ENCODE results near the gene NIT1. TPM values are rescaled to one million over a fixed set of nuclear protein-coding genes. Genes with fewer than 3 reads are reported as not detected.
A peak's percentile ranks its signal among the peaks of the same experiment; 100 is the strongest.

NIT1 gene
- total RNA-seq, 1 experiment from 2014 or later, result 47.2 TPM

GRCh38 chr1:161164901-161165610 is 47.2 kb downstream of the NIT1 start:
- Mint-ChIP-seq H3K4me3 (peak overlapping the region; percentile 79), H3K4me1 (peaks cover 13% of the 10 kb centered on the region), H3K36me3 (peaks cover 21% of the 10 kb centered on the region), H3K27me3 (ENCODE audit: low read depth) (no peaks in the 10 kb centered on the region), H3K9me3 (no peaks in the 10 kb centered on the region), H3K27ac (no peak overlapping the region)
- CTCF ChIA-PET, result interaction anchor here (0.6 to 2.8 kb wide), 22 partner anchors 7 to 275 kb away, joined by 3 to 41 read pairs (median 5); partner anchors contain the start of genes ADAMTS4, B4GALT3, DEDD and F11R
- TF ChIP-seq, protein P1, sequence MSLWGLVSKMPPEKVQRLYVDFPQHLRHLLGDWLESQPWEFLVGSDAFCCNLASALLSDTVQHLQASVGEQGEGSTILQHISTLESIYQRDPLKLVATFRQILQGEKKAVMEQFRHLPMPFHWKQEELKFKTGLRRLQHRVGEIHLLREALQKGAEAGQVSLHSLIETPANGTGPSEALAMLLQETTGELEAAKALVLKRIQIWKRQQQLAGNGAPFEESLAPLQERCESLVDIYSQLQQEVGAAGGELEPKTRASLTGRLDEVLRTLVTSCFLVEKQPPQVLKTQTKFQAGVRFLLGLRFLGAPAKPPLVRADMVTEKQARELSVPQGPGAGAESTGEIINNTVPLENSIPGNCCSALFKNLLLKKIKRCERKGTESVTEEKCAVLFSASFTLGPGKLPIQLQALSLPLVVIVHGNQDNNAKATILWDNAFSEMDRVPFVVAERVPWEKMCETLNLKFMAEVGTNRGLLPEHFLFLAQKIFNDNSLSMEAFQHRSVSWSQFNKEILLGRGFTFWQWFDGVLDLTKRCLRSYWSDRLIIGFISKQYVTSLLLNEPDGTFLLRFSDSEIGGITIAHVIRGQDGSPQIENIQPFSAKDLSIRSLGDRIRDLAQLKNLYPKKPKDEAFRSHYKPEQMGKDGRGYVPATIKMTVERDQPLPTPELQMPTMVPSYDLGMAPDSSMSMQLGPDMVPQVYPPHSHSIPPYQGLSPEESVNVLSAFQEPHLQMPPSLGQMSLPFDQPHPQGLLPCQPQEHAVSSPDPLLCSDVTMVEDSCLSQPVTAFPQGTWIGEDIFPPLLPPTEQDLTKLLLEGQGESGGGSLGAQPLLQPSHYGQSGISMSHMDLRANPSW (CRISPR knock-in tag; conservative IDR thresholded peaks at IDR 0.05; ENCODE audit: low read depth), result no peak
- TF ChIP-seq SP1 (CRISPR knock-in tag; conservative IDR thresholded peaks at IDR 0.05) (no peak), NFATC4 (CRISPR knock-in tag; IDR thresholded peaks at IDR 0.05) (no peak), ZNF121 (CRISPR knock-in tag; IDR thresholded peaks at IDR 0.05) (no peak), SMAD4 (CRISPR knock-in tag; IDR thresholded peaks at IDR 0.05) (no peak), FOXJ3 (CRISPR knock-in tag; IDR thresholded peaks at IDR 0.05; ENCODE audit: borderline replicate concordance) (no peak)
- TF ChIP-seq, protein P2, sequence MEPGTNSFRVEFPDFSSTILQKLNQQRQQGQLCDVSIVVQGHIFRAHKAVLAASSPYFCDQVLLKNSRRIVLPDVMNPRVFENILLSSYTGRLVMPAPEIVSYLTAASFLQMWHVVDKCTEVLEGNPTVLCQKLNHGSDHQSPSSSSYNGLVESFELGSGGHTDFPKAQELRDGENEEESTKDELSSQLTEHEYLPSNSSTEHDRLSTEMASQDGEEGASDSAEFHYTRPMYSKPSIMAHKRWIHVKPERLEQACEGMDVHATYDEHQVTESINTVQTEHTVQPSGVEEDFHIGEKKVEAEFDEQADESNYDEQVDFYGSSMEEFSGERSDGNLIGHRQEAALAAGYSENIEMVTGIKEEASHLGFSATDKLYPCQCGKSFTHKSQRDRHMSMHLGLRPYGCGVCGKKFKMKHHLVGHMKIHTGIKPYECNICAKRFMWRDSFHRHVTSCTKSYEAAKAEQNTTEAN (CRISPR knock-in tag; IDR thresholded peaks at IDR 0.05), result no peak
- ATAC-seq, result no peak
- no peak for DNase-seq (ENCODE audit: low spot score)
- POLR2A ChIA-PET, result interaction anchor here (1.7 to 2.5 kb wide), 2 partner anchors 12 to 32 kb away, joined by 8 to 13 read pairs; partner anchors contain the start of genes DEDD and UFC1

GRCh38 chr1:161165742-161166668 is 48.1 kb downstream of the NIT1 start, which contains the start of gene PPOX:
PPOX (plus strand) TSS chr1:161166426; CDS start chr1:161166848, 422 bp downstream.
- peak within 1 kb of the TSS; percentile 13 for H3K27ac Mint-ChIP-seq
- DNase-seq (ENCODE audit: low spot score) (peak; percentile 94), ATAC-seq (peak; percentile 95)
- H3K9me3 Mint-ChIP-seq, result no peaks in the 10 kb centered on the region
- POLR2A ChIA-PET, result interaction anchor here (0.6 to 2.5 kb wide), 7 partner anchors 11 to 60 kb away, joined by 3 to 13 read pairs (median 4); partner anchors contain the start of genes ADAMTS4, B4GALT3, DEDD and TOMM40L
- peaks cover 8% of the 10 kb centered on the region for H3K4me1 Mint-ChIP-seq
- no peaks in the 10 kb centered on the region for H3K27me3 Mint-ChIP-seq (ENCODE audit: low read depth)
- CTCF ChIA-PET, result interaction anchor here (0.6 to 2.8 kb wide), 30 partner anchors 8 to 274 kb away, joined by 3 to 41 read pairs (median 4); partner anchors contain the start of genes ADAMTS4, B4GALT3, DEDD and F11R
- peaks cover 23% of the 10 kb centered on the region for H3K36me3 Mint-ChIP-seq
- H3K4me3 Mint-ChIP-seq, result peak within 1 kb of the TSS; percentile 79
- TF ChIP-seq, protein P3, sequence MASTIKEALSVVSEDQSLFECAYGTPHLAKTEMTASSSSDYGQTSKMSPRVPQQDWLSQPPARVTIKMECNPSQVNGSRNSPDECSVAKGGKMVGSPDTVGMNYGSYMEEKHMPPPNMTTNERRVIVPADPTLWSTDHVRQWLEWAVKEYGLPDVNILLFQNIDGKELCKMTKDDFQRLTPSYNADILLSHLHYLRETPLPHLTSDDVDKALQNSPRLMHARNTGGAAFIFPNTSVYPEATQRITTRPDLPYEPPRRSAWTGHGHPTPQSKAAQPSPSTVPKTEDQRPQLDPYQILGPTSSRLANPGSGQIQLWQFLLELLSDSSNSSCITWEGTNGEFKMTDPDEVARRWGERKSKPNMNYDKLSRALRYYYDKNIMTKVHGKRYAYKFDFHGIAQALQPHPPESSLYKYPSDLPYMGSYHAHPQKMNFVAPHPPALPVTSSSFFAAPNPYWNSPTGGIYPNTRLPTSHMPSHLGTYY (CRISPR knock-in tag; IDR thresholded peaks at IDR 0.05), result no peak
- no peak for TF ChIP-seq ZNF671 (CRISPR knock-in tag; IDR thresholded peaks at IDR 0.05)
- peak; percentile 88 for TF ChIP-seq SP1 (CRISPR knock-in tag; conservative IDR thresholded peaks at IDR 0.05)
- no peak for TF ChIP-seq ETV6 (CRISPR knock-in tag; IDR thresholded peaks at IDR 0.05)
- peak; percentile 64; the same call in 1 of the 2 replicates for TF ChIP-seq USF1 (CRISPR knock-in tag; IDR thresholded peaks at IDR 0.05)
- TF ChIP-seq, protein P4, sequence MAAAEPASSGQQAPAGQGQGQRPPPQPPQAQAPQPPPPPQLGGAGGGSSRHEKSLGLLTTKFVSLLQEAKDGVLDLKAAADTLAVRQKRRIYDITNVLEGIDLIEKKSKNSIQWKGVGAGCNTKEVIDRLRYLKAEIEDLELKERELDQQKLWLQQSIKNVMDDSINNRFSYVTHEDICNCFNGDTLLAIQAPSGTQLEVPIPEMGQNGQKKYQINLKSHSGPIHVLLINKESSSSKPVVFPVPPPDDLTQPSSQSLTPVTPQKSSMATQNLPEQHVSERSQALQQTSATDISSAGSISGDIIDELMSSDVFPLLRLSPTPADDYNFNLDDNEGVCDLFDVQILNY (CRISPR knock-in tag; IDR thresholded peaks at IDR 0.05), result 0 out of 2 replicates have a peak, but pooled peaks have one; percentile 71
- TF ChIP-seq, protein P5, sequence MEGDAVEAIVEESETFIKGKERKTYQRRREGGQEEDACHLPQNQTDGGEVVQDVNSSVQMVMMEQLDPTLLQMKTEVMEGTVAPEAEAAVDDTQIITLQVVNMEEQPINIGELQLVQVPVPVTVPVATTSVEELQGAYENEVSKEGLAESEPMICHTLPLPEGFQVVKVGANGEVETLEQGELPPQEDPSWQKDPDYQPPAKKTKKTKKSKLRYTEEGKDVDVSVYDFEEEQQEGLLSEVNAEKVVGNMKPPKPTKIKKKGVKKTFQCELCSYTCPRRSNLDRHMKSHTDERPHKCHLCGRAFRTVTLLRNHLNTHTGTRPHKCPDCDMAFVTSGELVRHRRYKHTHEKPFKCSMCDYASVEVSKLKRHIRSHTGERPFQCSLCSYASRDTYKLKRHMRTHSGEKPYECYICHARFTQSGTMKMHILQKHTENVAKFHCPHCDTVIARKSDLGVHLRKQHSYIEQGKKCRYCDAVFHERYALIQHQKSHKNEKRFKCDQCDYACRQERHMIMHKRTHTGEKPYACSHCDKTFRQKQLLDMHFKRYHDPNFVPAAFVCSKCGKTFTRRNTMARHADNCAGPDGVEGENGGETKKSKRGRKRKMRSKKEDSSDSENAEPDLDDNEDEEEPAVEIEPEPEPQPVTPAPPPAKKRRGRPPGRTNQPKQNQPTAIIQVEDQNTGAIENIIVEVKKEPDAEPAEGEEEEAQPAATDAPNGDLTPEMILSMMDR (IDR thresholded peaks at IDR 0.05), result peak; percentile 28; the same call in 1 of the 2 replicates
- no peak for TF ChIP-seq CBFB (CRISPR knock-in tag; IDR thresholded peaks at IDR 0.05; ENCODE audit: low read depth)
- TF ChIP-seq, protein P6, sequence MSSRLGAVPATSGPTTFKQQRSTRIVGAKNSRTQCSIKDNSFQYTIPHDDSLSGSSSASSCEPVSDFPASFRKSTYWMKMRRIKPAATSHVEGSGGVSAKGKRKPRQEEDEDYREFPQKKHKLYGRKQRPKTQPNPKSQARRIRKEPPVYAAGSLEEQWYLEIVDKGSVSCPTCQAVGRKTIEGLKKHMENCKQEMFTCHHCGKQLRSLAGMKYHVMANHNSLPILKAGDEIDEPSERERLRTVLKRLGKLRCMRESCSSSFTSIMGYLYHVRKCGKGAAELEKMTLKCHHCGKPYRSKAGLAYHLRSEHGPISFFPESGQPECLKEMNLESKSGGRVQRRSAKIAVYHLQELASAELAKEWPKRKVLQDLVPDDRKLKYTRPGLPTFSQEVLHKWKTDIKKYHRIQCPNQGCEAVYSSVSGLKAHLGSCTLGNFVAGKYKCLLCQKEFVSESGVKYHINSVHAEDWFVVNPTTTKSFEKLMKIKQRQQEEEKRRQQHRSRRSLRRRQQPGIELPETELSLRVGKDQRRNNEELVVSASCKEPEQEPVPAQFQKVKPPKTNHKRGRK (CRISPR knock-in tag; IDR thresholded peaks at IDR 0.05; ENCODE audit: borderline replicate concordance), result no peak
- TF ChIP-seq, protein P7, sequence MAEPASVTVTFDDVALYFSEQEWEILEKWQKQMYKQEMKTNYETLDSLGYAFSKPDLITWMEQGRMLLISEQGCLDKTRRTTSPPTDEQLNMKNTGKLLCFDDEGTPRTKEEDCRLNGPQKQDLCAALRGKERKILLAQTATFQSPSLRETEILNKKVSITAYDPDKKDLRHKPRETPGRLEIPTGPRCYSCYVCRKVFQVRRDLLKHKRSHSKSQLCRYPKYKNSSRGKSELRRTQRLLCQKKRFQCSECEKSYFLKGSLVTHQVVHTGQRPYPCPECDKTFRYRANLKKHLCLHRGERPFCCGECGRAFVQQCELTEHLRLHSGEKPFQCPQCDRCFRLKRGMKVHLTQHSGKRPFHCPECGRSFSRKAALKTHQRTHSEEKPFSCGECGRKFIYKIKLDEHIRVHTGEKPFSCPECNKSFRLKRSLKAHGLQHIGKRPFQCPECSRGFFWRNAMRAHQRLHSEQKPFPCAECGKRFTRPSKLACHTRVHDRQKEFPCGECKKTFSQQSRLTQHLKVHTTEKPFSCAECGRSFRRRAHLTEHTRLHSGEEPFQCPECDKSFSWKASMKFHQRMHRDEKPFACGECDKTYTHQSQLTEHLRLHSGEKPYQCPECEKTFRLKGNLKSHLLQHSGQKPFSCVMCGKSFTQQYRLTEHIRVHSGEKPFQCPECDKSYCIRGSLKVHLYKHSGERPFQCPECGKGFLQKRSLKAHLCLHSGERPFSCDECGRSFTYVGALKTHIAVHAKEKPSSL (CRISPR knock-in tag; conservative IDR thresholded peaks at IDR 0.05), result no peak

All from WTC11 (cell line).